HCEC 1CT (cell line): ENCODE results near the gene ACOT8.
A peak's percentile ranks its signal among the peaks of the same experiment; 100 is the strongest.
"Not testable (repeated sequence)": the region's sequence is repeated elsewhere in the genome, so short reads cannot be mapped to it uniquely, and the experiment has no call there.

Experiments
- DNase-seq: peaks from one replicate; pipeline ENCODE4 v3.0.0-alpha.2; 2017

Gene ACOT8

GRCh38 chr20:45857114-45857881 is at the start of gene ACOT8, which contains the start of gene ZSWIM3:
Gene ACOT8 (minus strand): TSS chr20:45857392. CDS start chr20:45857315, 77 bp downstream.
Gene ZSWIM3 (plus strand): TSS chr20:45857614. CDS start chr20:45857826, 212 bp downstream.
- DNase-seq, result peak; percentile 100

GRCh38 chr20:45905505-45906079 is 48.4 kb upstream of the ACOT8 start:
- DNase-seq, result peak; percentile 81

GRCh38 chr20:45904583-45905504 is 47.7 kb upstream of the ACOT8 start:
- no peak for DNase-seq

- no peak for DNase-seq
Observed at GRCh38 chr20:45902199-45902701, 45.1 kb upstream of the ACOT8 start.

- DNase-seq, result not testable (repeated sequence)
Observed at GRCh38 chr20:45901332-45901731, 44.1 kb upstream of the ACOT8 start.

- no peak for DNase-seq
Observed at GRCh38 chr20:45899046-45899835, 42.0 kb upstream of the ACOT8 start.

- DNase-seq, result no peak
Observed at GRCh38 chr20:45898285-45898684, 41.1 kb upstream of the ACOT8 start.

- no peak for DNase-seq
Observed at GRCh38 chr20:45897692-45898091, 40.5 kb upstream of the ACOT8 start.

- DNase-seq, result no peak
Observed at GRCh38 chr20:45897289-45897688, 40.1 kb upstream of the ACOT8 start.

GRCh38 chr20:45896641-45897161 is 39.5 kb upstream of the ACOT8 start:
- DNase-seq, result no peak

- DNase-seq, result no peak
Observed at GRCh38 chr20:45894797-45895196, 37.6 kb upstream of the ACOT8 start.

GRCh38 chr20:45893831-45894230 is 36.6 kb upstream of the ACOT8 start:
- DNase-seq, result no peak

- DNase-seq, result no peak
Observed at GRCh38 chr20:45892828-45893500, 35.8 kb upstream of the ACOT8 start.

GRCh38 chr20:45892049-45892825 is 35.0 kb upstream of the ACOT8 start:
- peak; percentile 50 for DNase-seq

- DNase-seq, result peak; percentile 86
Observed at GRCh38 chr20:45890985-45891983, 34.1 kb upstream of the ACOT8 start, which contains the start of the genes CTSA and NEURL2. Gene CTSA (plus strand): TSS chr20:45891335. CDS start chr20:45891569, 234 bp downstream. Gene NEURL2 (minus strand): TSS chr20:45891208. CDS start chr20:45890991, 217 bp downstream.

GRCh38 chr20:45890077-45890984 is 33.1 kb upstream of the ACOT8 start:
- peak; percentile 54 for DNase-seq

GRCh38 chr20:45888681-45889080 is 31.5 kb upstream of the ACOT8 start:
- no peak for DNase-seq

- DNase-seq, result no peak
Observed at GRCh38 chr20:45887346-45887715, 30.1 kb upstream of the ACOT8 start, which contains the start of gene SPATA25. Gene SPATA25 (minus strand): TSS chr20:45887622. CDS start chr20:45887590, 32 bp downstream.
